Measurements from ENCODE around the gene PAQR7.

Gene PAQR7

DNA sequence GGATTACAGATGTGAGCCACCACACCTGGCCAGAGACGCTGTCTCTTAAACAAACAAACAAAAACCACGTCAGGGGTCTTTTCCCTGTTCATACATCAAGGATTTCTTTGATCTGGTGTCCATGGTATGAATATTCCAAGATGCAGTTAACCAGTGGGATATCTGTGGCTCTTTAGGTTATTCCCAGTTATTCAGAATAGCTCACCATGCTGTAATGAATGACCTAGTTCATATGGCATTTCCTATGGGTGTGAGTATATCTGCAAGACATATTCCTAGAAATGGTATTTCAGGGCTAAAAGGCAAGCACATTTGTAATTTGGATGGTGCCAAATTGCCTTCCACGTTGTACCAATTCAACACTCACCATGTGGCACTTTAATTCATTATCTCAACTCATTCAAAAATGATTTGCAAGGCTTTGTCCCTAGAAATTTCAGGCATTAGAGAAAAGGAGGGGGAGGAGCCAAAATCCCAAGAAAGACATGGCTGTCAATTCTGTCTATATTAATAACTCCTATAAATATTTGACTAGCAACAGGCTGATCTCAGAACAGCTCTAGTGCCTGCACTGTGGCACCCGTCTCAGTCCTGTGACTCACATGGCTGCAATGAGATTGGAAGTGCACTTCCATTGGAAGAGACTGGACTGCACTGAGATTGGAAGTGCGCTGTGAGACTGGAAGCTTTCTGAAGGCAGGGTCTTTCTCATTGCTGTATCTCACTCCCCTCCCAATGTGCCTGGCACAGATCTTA, 36.7 kb upstream of the PAQR7 start:
- no peaks in the 10 kb centered on the region for H3K27me3 ChIP-seq (ENCODE audit: insufficient read depth, poor library complexity, severe bottlenecking)
- no peak for TF ChIP-seq POLR2AphosphoS5 (IDR thresholded peaks at IDR 0.05; ENCODE audit: low read depth)
- no peak for TF ChIP-seq REST (IDR thresholded peaks at IDR 0.05; ENCODE audit: insufficient replicate concordance, low read depth)
- TF ChIP-seq GABPA (IDR thresholded peaks at IDR 0.05; ENCODE audit: low read depth) = no peak
- TF ChIP-seq, protein P1, sequence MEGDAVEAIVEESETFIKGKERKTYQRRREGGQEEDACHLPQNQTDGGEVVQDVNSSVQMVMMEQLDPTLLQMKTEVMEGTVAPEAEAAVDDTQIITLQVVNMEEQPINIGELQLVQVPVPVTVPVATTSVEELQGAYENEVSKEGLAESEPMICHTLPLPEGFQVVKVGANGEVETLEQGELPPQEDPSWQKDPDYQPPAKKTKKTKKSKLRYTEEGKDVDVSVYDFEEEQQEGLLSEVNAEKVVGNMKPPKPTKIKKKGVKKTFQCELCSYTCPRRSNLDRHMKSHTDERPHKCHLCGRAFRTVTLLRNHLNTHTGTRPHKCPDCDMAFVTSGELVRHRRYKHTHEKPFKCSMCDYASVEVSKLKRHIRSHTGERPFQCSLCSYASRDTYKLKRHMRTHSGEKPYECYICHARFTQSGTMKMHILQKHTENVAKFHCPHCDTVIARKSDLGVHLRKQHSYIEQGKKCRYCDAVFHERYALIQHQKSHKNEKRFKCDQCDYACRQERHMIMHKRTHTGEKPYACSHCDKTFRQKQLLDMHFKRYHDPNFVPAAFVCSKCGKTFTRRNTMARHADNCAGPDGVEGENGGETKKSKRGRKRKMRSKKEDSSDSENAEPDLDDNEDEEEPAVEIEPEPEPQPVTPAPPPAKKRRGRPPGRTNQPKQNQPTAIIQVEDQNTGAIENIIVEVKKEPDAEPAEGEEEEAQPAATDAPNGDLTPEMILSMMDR (IDR thresholded peaks at IDR 0.05; ENCODE audit: insufficient read depth, low read length) = no peak
- DNase-seq (ENCODE audit: low read depth in 1 of 2, low spot score in 1 of 2) = no peak
- H3K4me3 ChIP-seq (replicated peaks; ENCODE audit: insufficient read depth, low read length) = no peak overlapping the region
- no peak overlapping the region for H3K27ac ChIP-seq (replicated peaks)

- H3K27me3 ChIP-seq (ENCODE audit: insufficient read depth, poor library complexity, severe bottlenecking) = no peaks in the 10 kb centered on the region
- no peak overlapping the region for H3K27ac ChIP-seq (replicated peaks)
- TF ChIP-seq POLR2AphosphoS5 (IDR thresholded peaks at IDR 0.05; ENCODE audit: low read depth) (no peak), REST (IDR thresholded peaks at IDR 0.05; ENCODE audit: insufficient replicate concordance, low read depth) (no peak), SPI1 (IDR thresholded peaks at IDR 0.05; ENCODE audit: borderline replicate concordance, low read depth) (no peak), GABPA (IDR thresholded peaks at IDR 0.05; ENCODE audit: low read depth) (no peak)
- TF ChIP-seq, protein P1 (IDR thresholded peaks at IDR 0.05; ENCODE audit: insufficient read depth, low read length) = no peak
- no peak for DNase-seq (ENCODE audit: low read depth in 1 of 2, low spot score in 1 of 2)
- H3K4me3 ChIP-seq (replicated peaks; ENCODE audit: insufficient read depth, low read length) = no peak overlapping the region
Measured at GRCh38 chr1:25911162-25911561, 35.7 kb upstream of the PAQR7 start.

GRCh38 chr1:25909040-25909439, 33.5 kb upstream of the PAQR7 start:
- Histone ChIP-seq H3K27me3 (ENCODE audit: insufficient read depth, poor library complexity, severe bottlenecking) (no peaks in the 10 kb centered on the region), H3K27ac (replicated peaks) (no peak overlapping the region), H3K4me3 (replicated peaks; ENCODE audit: insufficient read depth, low read length) (no peak overlapping the region)
- TF ChIP-seq SPI1 (IDR thresholded peaks at IDR 0.05; ENCODE audit: borderline replicate concordance, low read depth) = no peak
- no peak for DNase-seq (ENCODE audit: low read depth in 1 of 2, low spot score in 1 of 2)

- H3K4me3 ChIP-seq (replicated peaks; ENCODE audit: insufficient read depth, low read length) = no peak overlapping the region
- no peak for DNase-seq (ENCODE audit: low read depth in 1 of 2, low spot score in 1 of 2)
- TF ChIP-seq REST (IDR thresholded peaks at IDR 0.05; ENCODE audit: insufficient replicate concordance, low read depth) (no peak), SPI1 (IDR thresholded peaks at IDR 0.05; ENCODE audit: borderline replicate concordance, low read depth) (no peak), POLR2AphosphoS5 (IDR thresholded peaks at IDR 0.05; ENCODE audit: low read depth) (no peak), GABPA (IDR thresholded peaks at IDR 0.05; ENCODE audit: low read depth) (no peak)
- TF ChIP-seq, protein P1 (IDR thresholded peaks at IDR 0.05; ENCODE audit: insufficient read depth, low read length) = no peak
- H3K27me3 ChIP-seq (ENCODE audit: insufficient read depth, poor library complexity, severe bottlenecking) = no peaks in the 10 kb centered on the region
- no peak overlapping the region for H3K27ac ChIP-seq (replicated peaks)
Measured at GRCh38 chr1:25908161-25908560, 32.7 kb upstream of the PAQR7 start.
